Stomach smooth muscle (tissue), 2 donors: Measurements from ENCODE around the gene IPO11.

ENCODE experiments used
- H3K27ac ChIP-seq: one replicate; pipeline ENCODE4 v1.7.0; 2013; ENCODE audit warnings: mild to moderate bottlenecking, low read length, inconsistent platforms
- H3K27me3 ChIP-seq, 2 donors: one replicate each; pipeline ENCODE4 v1.7.0; 2013; ENCODE audit warnings: low read length in 2 of 2; ENCODE audit not compliant: insufficient read depth in 2 of 2, control insufficient read depth in 1 of 2
- H3K36me3 ChIP-seq, 2 donors: one replicate each; pipeline ENCODE4 v1.7.0; 2013; ENCODE audit warnings: low read length in 2 of 2; ENCODE audit not compliant: control insufficient read depth in 2 of 2, insufficient read depth in 2 of 2
- H3K4me1 ChIP-seq: one replicate; pipeline ENCODE4 v1.7.0; 2013; ENCODE audit warnings: low read length; ENCODE audit not compliant: control insufficient read depth, insufficient read depth
- H3K4me3 ChIP-seq, 2 donors: one replicate each; pipeline ENCODE4 v1.7.0; 2013; ENCODE audit warnings: low read length in 2 of 2
- H3K9ac ChIP-seq, 2 donors: one replicate each; pipeline ENCODE4 v1.7.0; 2013; ENCODE audit warnings: low read length in 2 of 2, mild to moderate bottlenecking in 1 of 2
- H3K9me3 ChIP-seq, 2 donors: one replicate each; pipeline ENCODE4 v1.7.0; 2013; ENCODE audit warnings: low read length in 2 of 2; ENCODE audit not compliant: control insufficient read depth in 2 of 2
- donor health status: healthy.
- donor health status: Pancreatic carcinoma.

Gene IPO11

DNA sequence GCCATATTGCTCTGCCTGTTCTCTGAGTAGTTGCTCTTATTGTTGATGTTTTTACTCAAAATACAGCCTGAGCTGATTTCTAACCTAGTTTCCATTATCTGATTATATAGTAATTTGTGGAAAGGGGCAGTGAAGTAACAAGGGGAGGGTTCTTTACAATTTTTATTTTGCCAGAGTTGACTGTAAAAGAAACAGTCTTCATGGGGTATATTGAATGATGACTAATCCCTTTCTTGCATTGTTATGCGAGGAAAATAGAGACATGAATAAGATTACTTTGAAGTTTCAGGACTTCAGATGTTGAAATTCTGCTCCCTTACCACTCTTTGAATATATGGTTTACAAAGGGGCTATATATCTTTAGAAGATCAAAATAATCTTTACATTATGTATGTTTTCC, 156.9 kb downstream of the IPO11 start:
- no peak overlapping the region for H3K9ac ChIP-seq
- peaks cover 0 to 13% of the 10 kb centered on the region in 2 donors for H3K9me3 ChIP-seq
- no peaks in the 10 kb centered on the region for H3K36me3 ChIP-seq
- no peak overlapping the region for H3K4me3 ChIP-seq
- H3K4me1 ChIP-seq: no peaks in the 10 kb centered on the region
- no peak overlapping the region for H3K27ac ChIP-seq
- H3K27me3 ChIP-seq: no peaks in the 10 kb centered on the region

DNA sequence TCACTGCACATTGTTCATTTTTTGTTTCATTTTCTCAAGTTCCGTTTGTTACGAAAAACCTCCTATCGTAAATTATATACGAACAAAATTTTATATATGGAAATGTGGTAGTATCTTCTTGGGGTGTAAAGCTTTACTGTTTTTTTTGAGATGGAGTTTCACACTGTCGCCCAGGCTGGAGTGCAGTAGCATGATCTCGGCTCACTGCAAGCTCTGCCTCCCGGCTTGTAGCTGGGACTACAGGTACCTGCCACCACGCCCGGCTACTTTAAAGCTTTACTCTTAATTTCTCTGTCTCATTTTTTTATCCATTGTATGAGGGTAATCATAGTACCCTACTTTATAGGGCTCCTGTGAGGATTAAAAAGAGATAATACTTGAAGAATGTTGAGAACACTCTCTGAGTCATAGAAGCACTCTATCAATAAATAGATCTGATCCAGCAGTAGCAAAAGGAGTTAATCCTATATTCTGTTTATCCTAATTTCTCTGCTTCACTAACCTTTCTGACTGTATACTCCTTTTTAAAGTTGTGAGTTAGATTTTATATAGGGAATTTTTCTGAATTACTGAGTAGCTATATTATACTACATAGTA, 160.5 kb downstream of the IPO11 start:
- no peaks in the 10 kb centered on the region for H3K36me3 ChIP-seq

DNA sequence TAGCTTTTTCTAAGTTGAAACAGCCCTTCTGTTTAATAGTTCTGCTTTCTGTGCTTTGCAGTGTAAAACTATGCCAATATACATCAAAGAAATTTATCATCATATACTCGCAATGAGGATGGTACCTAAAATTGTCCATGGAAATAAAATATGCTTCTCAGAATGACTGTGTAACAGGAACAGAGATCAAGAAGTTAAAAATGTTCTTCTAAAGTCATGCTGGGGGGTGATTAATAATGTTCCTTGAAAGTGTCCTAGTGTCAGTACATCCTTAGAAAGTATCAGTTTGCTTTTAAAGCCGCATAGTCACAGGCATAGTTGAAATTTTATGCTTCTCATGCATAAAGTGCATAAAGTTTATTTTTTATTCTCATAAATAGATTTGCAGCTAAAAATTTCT, 162.0 kb downstream of the IPO11 start:
- Histone ChIP-seq H3K9ac (no peak overlapping the region), H3K9me3 (no peaks in the 10 kb centered on the region), H3K27me3 (no peaks in the 10 kb centered on the region), H3K4me3 (no peak overlapping the region), H3K27ac (no peak overlapping the region), H3K36me3 (no peaks in the 10 kb centered on the region), H3K4me1 (no peaks in the 10 kb centered on the region)

More for the DNA sequence above, 160.5 kb downstream of the IPO11 start:
- no peaks in the 10 kb centered on the region for H3K4me1 ChIP-seq
- no peak overlapping the region for H3K27ac ChIP-seq
- H3K9me3 ChIP-seq: peaks cover 0 to 3% of the 10 kb centered on the region in 2 donors
- no peaks in the 10 kb centered on the region for H3K27me3 ChIP-seq
- no peak overlapping the region for H3K4me3 ChIP-seq
- no peak overlapping the region for H3K9ac ChIP-seq

DNA sequence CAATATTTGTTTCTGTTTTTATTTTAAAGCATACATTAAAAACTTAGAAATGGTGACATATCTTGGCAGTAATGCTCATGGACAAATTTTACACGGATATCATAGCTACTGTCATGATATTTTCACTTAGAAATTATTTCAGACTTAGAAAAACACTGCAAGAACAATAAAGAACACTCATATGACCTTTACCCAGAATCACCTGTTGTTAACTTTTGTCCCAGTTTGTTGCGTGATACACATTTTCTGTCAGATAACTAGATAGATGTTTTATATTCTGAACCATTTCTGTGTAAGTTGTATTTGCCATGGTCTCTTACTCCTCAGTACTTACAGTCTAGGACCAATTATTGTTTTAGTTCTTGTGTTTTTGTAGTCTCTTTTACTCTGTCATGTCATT, 162.5 kb downstream of the IPO11 start:
- Histone ChIP-seq H3K27ac (no peak overlapping the region), H3K36me3 (no peaks in the 10 kb centered on the region), H3K27me3 (no peaks in the 10 kb centered on the region), H3K9me3 (no peaks in the 10 kb centered on the region), H3K4me3 (no peak overlapping the region), H3K4me1 (no peaks in the 10 kb centered on the region), H3K9ac (no peak overlapping the region)

- Histone ChIP-seq H3K4me1 (no peaks in the 10 kb centered on the region), H3K27ac (no peak overlapping the region), H3K9me3 (no peaks in the 10 kb centered on the region), H3K9ac (no peak overlapping the region), H3K36me3 (no peaks in the 10 kb centered on the region), H3K27me3 (no peaks in the 10 kb centered on the region), H3K4me3 (no peak overlapping the region)
Observed at GRCh38 chr5:62575489-62575888, 162.9 kb downstream of the IPO11 start.

GRCh38 chr5:62576570-62577170, 164.1 kb downstream of the IPO11 start:
- Histone ChIP-seq H3K4me3 (no peak overlapping the region), H3K9me3 (no peaks in the 10 kb centered on the region), H3K36me3 (peaks cover 0 to under 1% of the 10 kb centered on the region in 2 donors), H3K27me3 (no peaks in the 10 kb centered on the region), H3K9ac (no peak overlapping the region), H3K4me1 (no peaks in the 10 kb centered on the region), H3K27ac (no peak overlapping the region)

- H3K27ac ChIP-seq: no peak overlapping the region
Observed at GRCh38 chr5:62577488-62577887, 164.9 kb downstream of the IPO11 start.

DNA sequence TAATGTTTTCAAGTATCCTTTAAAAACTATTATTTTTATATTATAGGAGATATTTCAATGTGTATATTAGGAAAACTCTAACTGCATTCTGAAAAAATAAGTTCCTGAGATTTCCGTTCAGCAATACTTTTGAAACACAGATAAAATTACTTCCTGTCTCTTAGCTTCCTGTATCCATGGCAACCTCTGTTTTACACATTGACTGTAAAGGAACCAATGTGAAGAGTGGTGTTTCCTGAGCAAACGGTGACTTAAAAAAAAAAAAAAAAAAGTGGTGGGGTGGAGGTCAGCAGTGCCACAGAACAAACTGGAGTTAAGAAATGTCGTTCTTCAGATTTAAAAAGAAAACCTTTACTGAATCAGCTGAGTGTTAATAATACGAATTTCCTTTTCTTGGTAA, 166.0 kb downstream of the IPO11 start, which contains the start of gene LRRC70:
Gene LRRC70, plus strand, starts transcription at position 280 of the 400 bp plus-strand sequence. CDS start 620 bp downstream, outside the sequence.
- Histone ChIP-seq H3K27ac (no peak within 1 kb of the TSS), H3K4me1 (no peaks in the 10 kb centered on the region), H3K9ac (no peak within 1 kb of the TSS), H3K9me3 (no peaks in the 10 kb centered on the region), H3K4me3 (no peak within 1 kb of the TSS), H3K36me3 (peaks cover 0 to 3% of the 10 kb centered on the region in 2 donors), H3K27me3 (no peaks in the 10 kb centered on the region)

More at GRCh38 chr5:62577488-62577887, 164.9 kb downstream of the IPO11 start:
- Histone ChIP-seq H3K36me3 (peaks cover 0 to 3% of the 10 kb centered on the region in 2 donors), H3K9me3 (no peaks in the 10 kb centered on the region), H3K9ac (no peak overlapping the region), H3K27me3 (no peaks in the 10 kb centered on the region), H3K4me1 (no peaks in the 10 kb centered on the region), H3K4me3 (no peak overlapping the region)

DNA sequence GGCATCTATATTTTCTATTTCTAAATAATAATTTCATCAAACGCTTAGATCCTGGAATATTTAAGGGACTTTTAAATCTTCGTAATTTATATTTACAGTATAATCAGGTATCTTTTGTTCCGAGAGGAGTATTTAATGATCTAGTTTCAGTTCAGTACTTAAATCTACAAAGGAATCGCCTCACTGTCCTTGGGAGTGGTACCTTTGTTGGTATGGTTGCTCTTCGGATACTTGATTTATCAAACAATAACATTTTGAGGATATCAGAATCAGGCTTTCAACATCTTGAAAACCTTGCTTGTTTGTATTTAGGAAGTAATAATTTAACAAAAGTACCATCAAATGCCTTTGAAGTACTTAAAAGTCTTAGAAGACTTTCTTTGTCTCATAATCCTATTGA, 167.2 kb downstream of the IPO11 start:
- peaks cover 0 to 3% of the 10 kb centered on the region in 2 donors for H3K36me3 ChIP-seq
- no peaks in the 10 kb centered on the region for H3K9me3 ChIP-seq
- no peak overlapping the region for H3K9ac ChIP-seq
- no peaks in the 10 kb centered on the region for H3K4me1 ChIP-seq
- H3K27ac ChIP-seq: no peak overlapping the region
- H3K4me3 ChIP-seq: no peak overlapping the region
- no peaks in the 10 kb centered on the region for H3K27me3 ChIP-seq

- H3K4me3 ChIP-seq: no peak overlapping the region
- no peaks in the 10 kb centered on the region for H3K9me3 ChIP-seq
- no peaks in the 10 kb centered on the region for H3K27me3 ChIP-seq
- no peaks in the 10 kb centered on the region for H3K4me1 ChIP-seq
- H3K36me3 ChIP-seq: peaks cover 0 to 3% of the 10 kb centered on the region in 2 donors
- no peak overlapping the region for H3K9ac ChIP-seq
- no peak overlapping the region for H3K27ac ChIP-seq
Observed at GRCh38 chr5:62581836-62582597, 169.5 kb downstream of the IPO11 start.
